Loucy (cell line): Measurements from ENCODE around the gene TPCN1.

Experiments used
- EZH2phosphoT487 ChIP-seq: fragments of 200-600 bp; IDR thresholded peaks from 2 replicates; pipeline ENCODE4 v1.6.1; 2018; ENCODE audit warnings: antibody characterized with exemption, mild to moderate bottlenecking, moderate library complexity, borderline replicate concordance
- TF ChIP-seq, protein P1 (sequence below): fragments of 200-600 bp; sonication (generic); conservative IDR thresholded peaks from 2 replicates; pipeline ENCODE4 v1.5.1; 2014; ENCODE audit warnings: mild to moderate bottlenecking, antibody characterized with exemption, low read length

GRCh38 chr12:113197518-113198077 lies 23.7 kb upstream of the TPCN1 start:
- TF ChIP-seq, protein P1, sequence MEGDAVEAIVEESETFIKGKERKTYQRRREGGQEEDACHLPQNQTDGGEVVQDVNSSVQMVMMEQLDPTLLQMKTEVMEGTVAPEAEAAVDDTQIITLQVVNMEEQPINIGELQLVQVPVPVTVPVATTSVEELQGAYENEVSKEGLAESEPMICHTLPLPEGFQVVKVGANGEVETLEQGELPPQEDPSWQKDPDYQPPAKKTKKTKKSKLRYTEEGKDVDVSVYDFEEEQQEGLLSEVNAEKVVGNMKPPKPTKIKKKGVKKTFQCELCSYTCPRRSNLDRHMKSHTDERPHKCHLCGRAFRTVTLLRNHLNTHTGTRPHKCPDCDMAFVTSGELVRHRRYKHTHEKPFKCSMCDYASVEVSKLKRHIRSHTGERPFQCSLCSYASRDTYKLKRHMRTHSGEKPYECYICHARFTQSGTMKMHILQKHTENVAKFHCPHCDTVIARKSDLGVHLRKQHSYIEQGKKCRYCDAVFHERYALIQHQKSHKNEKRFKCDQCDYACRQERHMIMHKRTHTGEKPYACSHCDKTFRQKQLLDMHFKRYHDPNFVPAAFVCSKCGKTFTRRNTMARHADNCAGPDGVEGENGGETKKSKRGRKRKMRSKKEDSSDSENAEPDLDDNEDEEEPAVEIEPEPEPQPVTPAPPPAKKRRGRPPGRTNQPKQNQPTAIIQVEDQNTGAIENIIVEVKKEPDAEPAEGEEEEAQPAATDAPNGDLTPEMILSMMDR = no peak
- no peak for TF ChIP-seq EZH2phosphoT487
